Keratinocyte (primary cell): ENCODE measurements around the gene RNF182. TPM values are rescaled to one million over a fixed set of nuclear protein-coding genes. Genes with fewer than 3 reads are reported as not detected.

Experiments
- DNase-seq: peaks from one replicate; pipeline ENCODE4 v3.0.0-alpha.2; 2011; ENCODE audit warnings: low read depth, missing footprints, low spot score
- FAIRE-seq: peaks from 2 replicates; lab custom pipeline; 2011; peaks lifted over from hg19 to GRCh38; lab: Jason Lieb, UNC
- H2AFZ ChIP-seq: 2 replicates; pipeline ENCODE4 v1.6.0; 2012; ENCODE audit warnings: low read length, control low read depth, inconsistent platforms; ENCODE audit not compliant: control insufficient read depth
- H3K27ac ChIP-seq: 2 replicates; pipeline ENCODE4 v1.5.1; 2011; ENCODE audit warnings: low read length; ENCODE audit not compliant: control insufficient read depth, insufficient read depth
- H3K27me3 ChIP-seq: 3 replicates; pipeline ENCODE4 v1.6.0; 2011; ENCODE audit warnings: low read length; ENCODE audit not compliant: control insufficient read depth, insufficient read depth; ENCODE audit errors: extremely low read depth
- H3K36me3 ChIP-seq, 2 experiments: 2 replicates in 1 of 2; 3 replicates in 1 of 2; pipeline ENCODE4 v1.5.1; 2011; ENCODE audit warnings: low read length in 2 of 2, mild to moderate bottlenecking in 1 of 2; ENCODE audit not compliant: control insufficient read depth in 2 of 2, insufficient read depth in 2 of 2; ENCODE audit errors: extremely low read depth in 1 of 2
- H3K4me1 ChIP-seq: 3 replicates; pipeline ENCODE4 v1.5.1; 2011; ENCODE audit warnings: low read length; ENCODE audit not compliant: control insufficient read depth, insufficient read depth; ENCODE audit errors: extremely low read depth
- H3K4me2 ChIP-seq: 3 replicates; pipeline ENCODE4 v1.6.0; 2011; ENCODE audit warnings: low read depth, low read length; ENCODE audit not compliant: control insufficient read depth, insufficient read depth; ENCODE audit errors: extremely low read depth
- H3K4me3 ChIP-seq, 3 experiments: fragments of 200-600 bp in 1 of 3; sonication (generic) in 1 of 3; 2 replicates in 2 of 3; 3 replicates in 1 of 3; pipeline ENCODE4 v1.5.1; 2011 to 2016; ENCODE audit warnings: low read length in 3 of 3, mild to moderate bottlenecking in 3 of 3, control low read depth in 2 of 3, inconsistent platforms in 1 of 3, low read depth in 1 of 3, mixed read lengths in 1 of 3, mixed run types in 1 of 3, moderate library complexity in 1 of 3; ENCODE audit not compliant: control insufficient read depth in 2 of 3, insufficient read depth in 2 of 3; ENCODE audit errors: extremely low read depth in 1 of 3
- H3K79me2 ChIP-seq: 2 replicates; pipeline ENCODE4 v1.6.0; 2012; ENCODE audit warnings: low read length; ENCODE audit not compliant: control insufficient read depth, insufficient read depth
- H3K9ac ChIP-seq: 3 replicates; pipeline ENCODE4 v1.6.0; 2011; ENCODE audit warnings: low read length; ENCODE audit not compliant: control insufficient read depth, insufficient read depth; ENCODE audit errors: extremely low read depth
- H3K9me1 ChIP-seq: 3 replicates; pipeline ENCODE4 v1.6.0; 2011; ENCODE audit warnings: low read length; ENCODE audit not compliant: control insufficient read depth, insufficient read depth; ENCODE audit errors: extremely low read depth
- H3K9me3 ChIP-seq: 2 replicates; pipeline ENCODE4 v1.5.1; 2012; ENCODE audit warnings: low read depth, low read length; ENCODE audit not compliant: control insufficient read depth
- H4K20me1 ChIP-seq: 3 replicates; pipeline ENCODE4 v1.6.0; 2011; ENCODE audit warnings: low read length; ENCODE audit not compliant: control insufficient read depth, insufficient read depth; ENCODE audit errors: extremely low read depth
- CTCF ChIP-seq, 3 experiments: IDR thresholded peaks in 1 of 3; conservative IDR thresholded peaks in 1 of 3; optimal IDR thresholded peaks in 1 of 3; 2 replicates in 2 of 3; 3 replicates in 1 of 3; pipeline versions ENCODE3 to v1.5.1; 2011; ENCODE audit warnings: low read length in 3 of 3, mild to moderate bottlenecking in 3 of 3, moderate library complexity in 2 of 3, control low read depth in 1 of 3, inconsistent platforms in 1 of 3; ENCODE audit not compliant: insufficient read depth in 2 of 3; ENCODE audit errors: extremely low read depth in 1 of 3
- EZH2 ChIP-seq: IDR thresholded peaks from one replicate; pipeline ENCODE4 v1.6.1; 2012; ENCODE audit warnings: inconsistent platforms, mild to moderate bottlenecking, low read length, moderate library complexity
- dilution Hi-C: fragments of 300-500 bp; cut with MboI; formaldehyde crosslinking; loops from one replicate; pipeline ENCODE4 v1.7.0; 2020; ENCODE audit warnings: low sequenced_read_pairs; ENCODE audit not compliant: extremely low pct_ligation_motif_present
- polyA plus RNA-seq, 5 experiments: library from polyadenylated mRNA; depleted of rRNA in 3 of 5; stranded (reverse) in 3 of 5; stranded (forward) in 1 of 5; unstranded in 1 of 5; fragments of >200 nt; gene quantifications; 1 replicate in 1 of 5; 2 replicates in 3 of 5; 3 replicates in 1 of 5; pipeline versions ENCODE4 v1.2.1 to v1.2.3, GENCODE V29; 2011 to 2012; ENCODE audit warnings: missing spikeins in 2 of 5, low read depth in 1 of 5, low replicate concordance in 1 of 5

Gene RNF182
- polyA plus RNA-seq, 1 donor (not counting 4 experiments of a cell fraction or from before 2014, with no cell fraction given): 2.0 TPM

- no peak overlapping the region for H3K4me2 ChIP-seq
- no peak for FAIRE-seq
- no peaks in the 10 kb centered on the region for H3K9me3 ChIP-seq
- peaks cover 30% of the 10 kb centered on the region for H3K4me1 ChIP-seq
- TF ChIP-seq EZH2: no peak
- TF ChIP-seq CTCF (optimal IDR thresholded peaks at IDR 0.05 in 1 of 3, IDR thresholded peaks at IDR 0.05 in 1 of 3, conservative IDR thresholded peaks at IDR 0.05 in 1 of 3; ENCODE audit: extremely low read depth in 1 of 3, insufficient read depth in 2 of 3, low read length in 3 of 3): no peak
- H2AFZ ChIP-seq: no peak overlapping the region
- H3K4me3 ChIP-seq: no peak overlapping the region
- dilution Hi-C loops: no loop called here
- H3K9me1 ChIP-seq: no peaks in the 10 kb centered on the region
- H3K9ac ChIP-seq: no peak overlapping the region
- no peak for DNase-seq
- H3K27me3 ChIP-seq: peaks cover 3% of the 10 kb centered on the region
- H3K27ac ChIP-seq: no peak overlapping the region
- no peaks in the 10 kb centered on the region for H3K36me3 ChIP-seq
- no peaks in the 10 kb centered on the region for H4K20me1 ChIP-seq
- no peaks in the 10 kb centered on the region for H3K79me2 ChIP-seq
Observed at GRCh38 chr6:13911337-13911736, 13.4 kb upstream of the RNF182 start.

- no peak overlapping the region for H2AFZ ChIP-seq
- no peak for TF ChIP-seq CTCF (optimal IDR thresholded peaks at IDR 0.05 in 1 of 3, IDR thresholded peaks at IDR 0.05 in 1 of 3, conservative IDR thresholded peaks at IDR 0.05 in 1 of 3; ENCODE audit: extremely low read depth in 1 of 3, insufficient read depth in 2 of 3, low read length in 3 of 3)
- TF ChIP-seq EZH2: no peak
- H3K4me3 ChIP-seq: no peak overlapping the region
- dilution Hi-C loops: no loop called here
- no peaks in the 10 kb centered on the region for H3K9me1 ChIP-seq
- no peaks in the 10 kb centered on the region for H3K36me3 ChIP-seq
- no peaks in the 10 kb centered on the region for H3K9me3 ChIP-seq
- H3K4me1 ChIP-seq: peaks cover 35% of the 10 kb centered on the region
- no peaks in the 10 kb centered on the region for H3K79me2 ChIP-seq
- FAIRE-seq (no peak), DNase-seq (peak; percentile 40)
- H4K20me1 ChIP-seq: no peaks in the 10 kb centered on the region
- H3K9ac ChIP-seq: no peak overlapping the region
- H3K27me3 ChIP-seq: no peaks in the 10 kb centered on the region
- H3K4me2 ChIP-seq: peak overlapping the region; percentile 59
- no peak overlapping the region for H3K27ac ChIP-seq
Observed at GRCh38 chr6:13913226-13914001, 11.3 kb upstream of the RNF182 start.
